SK-N-DZ (cell line): ENCODE measurements around the gene FRAS1.
"Not testable (repeated sequence)": the region's sequence is repeated elsewhere in the genome, so short reads cannot be mapped to it uniquely, and the experiment has no call there.

Experiments used
- DNase-seq: peaks from one replicate; pipeline ENCODE4 v3.0.0-alpha.2; 2015; ENCODE audit warnings: low spot score

Gene FRAS1

GRCh38 chr4:78323439-78323838 is 266.3 kb downstream of the FRAS1 start:
- no peak for DNase-seq

- no peak for DNase-seq
These were observed 267.5 kb downstream of the FRAS1 start for GRCh38 chr4:78324625-78325024.

- no peak for DNase-seq
These were observed 268.4 kb downstream of the FRAS1 start for GRCh38 chr4:78325271-78326157.

- DNase-seq, result not testable (repeated sequence)
These were observed 271.5 kb downstream of the FRAS1 start for GRCh38 chr4:78328591-78328990.

- DNase-seq, result no peak
These were observed 274.1 kb downstream of the FRAS1 start for GRCh38 chr4:78331186-78331585.

GRCh38 chr4:78331965-78332364 is 274.8 kb downstream of the FRAS1 start:
- DNase-seq, result no peak

GRCh38 chr4:78332976-78333375 is 275.9 kb downstream of the FRAS1 start:
- no peak for DNase-seq

- peak; percentile 17 for DNase-seq
These were observed 279.2 kb downstream of the FRAS1 start for GRCh38 chr4:78336093-78336943.

- DNase-seq, result no peak
These were observed 280.3 kb downstream of the FRAS1 start for GRCh38 chr4:78337244-78338020.

GRCh38 chr4:78342125-78342524 is 285.0 kb downstream of the FRAS1 start:
- DNase-seq, result no peak

GRCh38 chr4:78343682-78344081 is 286.6 kb downstream of the FRAS1 start:
- DNase-seq, result no peak

- DNase-seq, result no peak
These were observed 288.1 kb downstream of the FRAS1 start for GRCh38 chr4:78345237-78345636.

- no peak for DNase-seq
These were observed 289.1 kb downstream of the FRAS1 start for GRCh38 chr4:78346222-78346621.

- no peak for DNase-seq
These were observed 290.4 kb downstream of the FRAS1 start for GRCh38 chr4:78347527-78347926.

GRCh38 chr4:78353921-78354320 is 296.8 kb downstream of the FRAS1 start:
- DNase-seq, result no peak

GRCh38 chr4:78354782-78355181 is 297.7 kb downstream of the FRAS1 start:
- DNase-seq, result no peak

GRCh38 chr4:78355306-78355705 is 298.2 kb downstream of the FRAS1 start:
- DNase-seq, result no peak

- no peak for DNase-seq
These were observed 299.2 kb downstream of the FRAS1 start for GRCh38 chr4:78356251-78356786.

GRCh38 chr4:78357122-78357521 is 300.0 kb downstream of the FRAS1 start:
- no peak for DNase-seq

GRCh38 chr4:78360466-78360865 is 303.3 kb downstream of the FRAS1 start:
- no peak for DNase-seq

- no peak for DNase-seq
These were observed 304.5 kb downstream of the FRAS1 start for GRCh38 chr4:78361621-78362120.
